ENCODE results near the gene CDON.

CDON gene

DNA sequence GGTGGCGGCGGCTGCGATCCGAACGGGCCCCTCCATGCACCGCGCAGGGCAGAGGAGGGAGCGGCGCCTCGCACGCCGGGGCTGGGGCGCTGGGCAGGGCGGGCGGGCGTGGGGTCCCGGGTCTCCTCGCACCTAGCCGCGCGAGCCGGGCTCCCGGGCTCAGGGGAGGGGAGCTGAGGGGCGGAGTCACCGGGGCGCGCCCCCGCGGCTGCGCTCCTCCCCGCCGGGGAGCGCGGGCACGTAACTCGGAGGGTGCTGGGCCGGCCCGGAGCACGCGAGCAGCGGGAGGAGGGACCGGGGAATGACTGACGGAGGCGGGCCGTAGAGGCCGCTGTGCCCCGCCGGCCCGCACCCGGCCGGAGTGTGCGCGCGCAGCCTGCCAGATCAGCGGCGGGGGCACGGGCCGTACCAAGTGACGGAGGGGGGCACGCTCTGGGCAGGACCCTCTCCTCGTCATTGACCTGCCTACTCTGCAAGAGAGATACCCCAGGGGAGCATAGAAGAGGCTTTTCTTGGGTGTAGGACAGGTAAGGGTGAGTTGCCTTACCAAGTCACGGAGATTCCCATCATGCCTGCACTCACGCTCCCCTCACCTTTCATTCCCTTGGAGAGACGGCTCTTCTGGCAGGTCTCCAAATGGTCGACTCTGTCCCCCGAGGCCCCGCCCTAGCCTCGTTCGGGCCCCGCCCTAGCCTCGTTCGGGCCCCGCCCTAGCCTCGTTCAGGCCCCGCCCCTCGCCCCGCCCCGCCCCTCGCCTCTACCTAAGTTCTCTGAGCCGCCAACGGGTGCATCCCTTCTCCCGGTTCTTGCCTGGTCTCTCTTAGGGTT, at the start of gene CDON:
Gene CDON (minus strand): TSS at position 188 of the 828 bp plus-strand sequence. CDS start 39,390 bp downstream, outside the sequence.
- TF ChIP-seq GATA1 (IDR thresholded peaks at IDR 0.05; ENCODE audit: low read depth, low read length) (no peak), POLR2A (IDR thresholded peaks at IDR 0.05; ENCODE audit: low read length) (no peak)
- peak; percentile 94 to 98 for DNase-seq

DNA sequence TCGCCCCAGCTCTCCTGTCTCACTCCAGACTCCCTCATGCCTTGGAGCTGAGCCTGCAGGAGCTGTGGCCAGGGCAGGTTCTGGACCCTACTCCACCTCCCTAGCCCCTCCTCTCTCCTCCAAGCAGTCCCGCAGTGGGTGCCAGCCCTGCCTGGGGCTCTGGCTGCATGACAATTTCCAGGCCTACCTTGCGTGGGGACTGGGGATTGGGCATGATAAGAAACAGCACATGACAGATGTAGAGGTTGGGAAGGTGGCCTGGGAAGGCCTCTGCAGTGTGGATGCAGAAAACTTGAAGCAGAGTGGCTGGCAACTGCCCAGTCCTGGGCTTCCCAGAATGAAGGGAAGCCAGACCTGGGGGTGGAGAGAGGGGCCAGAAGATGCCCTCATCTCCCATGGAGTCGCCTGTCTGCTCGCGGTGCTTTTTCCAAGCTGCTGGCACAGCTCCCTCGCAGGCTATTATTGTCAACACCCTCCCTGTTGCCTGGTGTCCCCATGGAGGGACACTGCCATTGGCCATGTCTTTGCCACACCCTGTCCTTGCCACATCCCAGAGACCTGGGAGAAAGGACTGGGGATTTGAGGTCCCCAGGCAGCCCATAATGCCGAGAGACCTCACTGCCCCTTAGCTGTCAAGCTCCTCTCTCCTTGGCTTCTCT, 48.9 kb upstream of the CDON start:
- DNase-seq = no peak
- TF ChIP-seq POLR2A (IDR thresholded peaks at IDR 0.05; ENCODE audit: low read length) = no peak

DNA sequence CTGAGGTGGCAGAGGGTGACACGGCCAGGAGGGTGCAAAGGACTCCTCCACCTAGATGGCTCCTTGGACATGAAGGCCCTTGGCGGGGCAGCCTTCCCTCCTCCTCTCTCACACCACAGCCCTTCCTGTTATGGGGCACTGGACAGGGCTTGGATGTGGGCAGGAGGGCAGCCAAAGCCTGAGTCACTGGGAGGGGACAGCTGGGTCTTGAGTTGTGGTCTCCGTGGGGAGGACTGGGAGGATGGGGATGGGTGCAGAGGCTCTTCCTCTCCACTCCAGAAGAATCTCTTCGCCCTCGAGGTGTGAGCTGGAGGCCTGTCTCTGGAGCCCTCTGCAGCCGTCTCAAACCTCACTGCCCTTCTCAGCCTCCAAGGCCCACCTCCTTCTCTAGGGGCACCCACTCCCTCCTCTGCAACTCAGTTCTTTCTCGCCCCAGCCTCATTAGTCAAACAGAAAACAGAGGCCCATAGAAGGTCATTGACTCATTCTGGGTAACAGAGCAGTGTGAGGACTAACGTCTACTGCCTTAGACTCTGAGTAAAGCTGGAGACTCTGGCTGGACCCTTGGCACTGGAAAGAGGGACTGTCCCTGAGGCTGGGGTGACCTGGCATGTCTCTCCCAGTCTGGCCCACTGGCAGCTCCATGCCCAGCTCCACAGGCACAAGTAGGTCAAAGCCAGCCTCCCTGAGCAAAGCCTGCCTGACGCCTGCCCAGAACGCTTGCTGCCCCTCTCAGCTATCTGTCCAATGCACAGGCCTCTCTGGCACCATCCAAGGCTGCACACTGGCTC, 47.5 kb upstream of the CDON start:
- DNase-seq = no peak

GRCh38 chr11:126106594-126107328, 44.1 kb upstream of the CDON start:
- DNase-seq = no peak
- TF ChIP-seq GATA1 (IDR thresholded peaks at IDR 0.05; ENCODE audit: low read depth, low read length) (no peak), POLR2A (IDR thresholded peaks at IDR 0.05; ENCODE audit: low read length) (no peak)

More for the DNA sequence above, 47.5 kb upstream of the CDON start:
- TF ChIP-seq GATA1 (IDR thresholded peaks at IDR 0.05; ENCODE audit: low read depth, low read length) (no peak), POLR2A (IDR thresholded peaks at IDR 0.05; ENCODE audit: low read length) (no peak)

DNA sequence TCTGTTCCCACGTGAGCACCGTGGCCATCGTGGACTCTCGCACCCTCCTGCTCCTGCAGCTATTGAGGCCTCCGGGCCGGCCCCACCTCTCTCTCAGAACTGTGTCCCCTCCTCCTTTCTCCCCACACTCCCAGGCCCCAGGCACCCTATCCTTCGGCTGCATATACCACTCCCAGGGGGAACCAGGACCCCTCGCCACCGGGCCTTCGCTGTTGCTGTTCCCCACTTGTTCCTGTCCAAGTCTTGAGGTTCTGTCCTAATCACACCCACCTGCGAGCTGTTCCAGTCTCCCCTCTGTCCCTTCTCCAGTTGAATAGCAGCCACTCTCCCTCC, 43.0 kb upstream of the CDON start:
- DNase-seq = no peak

GRCh38 chr11:126105022-126105747, 42.5 kb upstream of the CDON start:
- DNase-seq = no peak
- TF ChIP-seq POLR2A (IDR thresholded peaks at IDR 0.05; ENCODE audit: low read length) (no peak), GATA1 (IDR thresholded peaks at IDR 0.05; ENCODE audit: low read depth, low read length) (no peak)

More for the DNA sequence above, 43.0 kb upstream of the CDON start:
- TF ChIP-seq POLR2A (IDR thresholded peaks at IDR 0.05; ENCODE audit: low read length) = no peak
- no peak for TF ChIP-seq GATA1 (IDR thresholded peaks at IDR 0.05; ENCODE audit: low read depth, low read length)

GRCh38 chr11:126104420-126104819, 41.8 kb upstream of the CDON start:
- TF ChIP-seq POLR2A (IDR thresholded peaks at IDR 0.05; ENCODE audit: low read length) (no peak), GATA1 (IDR thresholded peaks at IDR 0.05; ENCODE audit: low read depth, low read length) (no peak)
- no peak for DNase-seq

DNA sequence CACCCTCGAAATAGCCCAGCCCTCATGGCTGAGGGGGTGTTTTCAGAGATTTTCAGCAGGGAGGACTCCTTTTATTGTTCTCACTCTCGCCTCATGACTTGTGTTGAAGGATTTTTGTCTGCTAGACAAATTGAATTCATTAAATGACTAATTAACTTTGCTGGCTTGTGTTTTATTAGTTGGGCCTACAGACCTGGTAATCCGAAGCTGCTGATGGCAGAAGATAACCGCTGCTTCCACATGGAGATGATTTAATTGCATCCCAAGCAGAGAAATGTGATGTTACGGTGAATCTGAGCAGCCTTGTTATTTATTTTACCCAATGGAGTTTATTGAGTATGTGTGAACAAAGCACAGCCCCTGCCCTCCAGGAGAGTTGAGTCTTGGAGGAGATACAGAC, 40.5 kb upstream of the CDON start:
- no peak for DNase-seq
- TF ChIP-seq GATA1 (IDR thresholded peaks at IDR 0.05; ENCODE audit: low read depth, low read length) = no peak
- TF ChIP-seq POLR2A (IDR thresholded peaks at IDR 0.05; ENCODE audit: low read length) = no peak

DNA sequence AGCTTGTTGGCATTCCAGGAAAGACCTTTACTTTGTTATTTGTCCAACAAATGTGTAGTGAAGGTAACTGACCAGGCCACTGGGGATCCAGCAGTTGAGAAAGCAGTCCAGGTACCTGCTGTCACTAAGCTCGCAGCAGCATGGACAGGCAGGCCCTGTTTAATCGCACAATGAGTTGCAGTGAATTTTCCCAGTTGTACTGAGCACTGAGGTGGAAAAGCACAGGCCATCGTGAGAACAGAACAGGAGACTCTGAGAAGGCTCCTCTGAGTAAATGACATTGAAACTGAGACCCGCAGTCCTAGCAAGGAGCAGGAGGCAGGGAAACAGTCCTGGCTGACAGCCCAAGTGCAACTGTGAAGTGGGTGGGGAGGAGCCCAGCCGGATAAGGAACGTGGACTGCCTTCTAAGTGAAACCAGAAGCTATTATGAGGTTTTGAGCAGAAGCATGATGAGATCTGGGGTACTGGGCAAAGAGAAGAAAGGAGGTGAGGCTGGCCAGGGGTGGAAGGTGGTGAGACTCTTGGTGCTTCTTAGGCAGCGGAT, 39.8 kb upstream of the CDON start:
- TF ChIP-seq POLR2A (IDR thresholded peaks at IDR 0.05; ENCODE audit: low read length) (no peak), GATA1 (IDR thresholded peaks at IDR 0.05; ENCODE audit: low read depth, low read length) (no peak)
- DNase-seq = peak; percentile 81 to 82

- TF ChIP-seq POLR2A (IDR thresholded peaks at IDR 0.05; ENCODE audit: low read length) = no peak
- TF ChIP-seq GATA1 (IDR thresholded peaks at IDR 0.05; ENCODE audit: low read depth, low read length) = no peak
- DNase-seq = no peak
Observed at GRCh38 chr11:126101930-126102283, 39.2 kb upstream of the CDON start.

- DNase-seq = no peak
- TF ChIP-seq GATA1 (IDR thresholded peaks at IDR 0.05; ENCODE audit: low read depth, low read length) (no peak), POLR2A (IDR thresholded peaks at IDR 0.05; ENCODE audit: low read length) (no peak)
Observed at GRCh38 chr11:126101251-126101929, 38.7 kb upstream of the CDON start.

DNA sequence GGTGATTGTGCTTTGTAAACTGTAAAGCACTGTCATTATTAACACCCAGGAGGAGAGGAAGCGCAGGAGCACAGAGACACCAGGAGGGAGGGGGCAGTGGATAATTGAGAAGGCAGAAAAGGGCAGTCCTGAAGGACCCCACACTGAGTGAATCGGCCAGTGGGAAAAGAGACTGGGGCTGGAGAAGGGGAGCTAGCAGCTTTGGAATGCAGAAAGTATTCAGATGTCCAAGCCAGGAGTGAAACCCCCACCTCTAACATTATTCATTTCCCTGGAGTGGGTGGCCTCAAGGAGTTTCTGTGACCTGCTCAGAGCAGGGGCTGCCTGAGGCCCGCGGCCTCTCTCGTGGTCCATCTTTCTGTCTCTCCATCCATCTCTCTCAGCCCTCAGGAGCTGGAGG, 38.0 kb upstream of the CDON start:
- TF ChIP-seq GATA1 (IDR thresholded peaks at IDR 0.05; ENCODE audit: low read depth, low read length) = no peak
- TF ChIP-seq POLR2A (IDR thresholded peaks at IDR 0.05; ENCODE audit: low read length) = no peak
- no peak for DNase-seq
